ENCODE results near the gene PAFAH1B1. TPM values are rescaled to one million over a fixed set of nuclear protein-coding genes. Genes with fewer than 3 reads are reported as not detected.
A peak's percentile ranks its signal among the peaks of the same experiment; 100 is the strongest.

PAFAH1B1 gene
- total RNA-seq, 2 experiments from 2014 or later, result 164 to 173 TPM

DNA sequence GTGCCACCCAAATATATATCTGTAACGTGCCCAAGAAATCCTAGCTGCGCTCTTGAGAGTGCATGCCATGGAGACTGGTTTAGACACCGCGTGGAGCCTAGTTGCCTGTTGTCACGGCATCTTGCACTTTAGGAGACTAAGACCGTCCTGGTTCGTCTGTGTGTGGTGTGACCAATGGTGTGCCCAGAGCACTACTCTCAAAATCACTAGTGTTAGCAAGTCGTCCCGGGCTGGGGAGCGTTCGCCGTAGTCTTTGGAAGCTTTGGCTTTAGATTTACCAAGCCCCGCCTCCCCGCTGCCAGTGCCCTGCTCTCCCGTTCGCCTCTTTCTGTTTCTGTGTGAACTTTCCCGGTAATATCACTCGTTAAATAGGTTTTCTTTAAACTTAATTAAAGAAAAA, 91.1 kb downstream of the PAFAH1B1 start:
- CTCF ChIA-PET, result interaction anchor here (1.7 kb wide), 1 partner anchor 10 kb away, joined by 5 read pairs; no protein-coding TSS in a partner anchor
- Mint-ChIP-seq H3K9me3 (ENCODE audit: insufficient read depth) (no peaks in the 10 kb centered on the region), H3K27ac (peak overlapping the region; percentile 51), H3K4me3 (no peak overlapping the region), H3K36me3 (ENCODE audit: low read depth) (peaks cover 52% of the 10 kb centered on the region), H3K27me3 (ENCODE audit: low read depth) (no peaks in the 10 kb centered on the region), H3K4me1 (ENCODE audit: low read depth) (peaks cover 8% of the 10 kb centered on the region)
- no peak for DNase-seq
- POLR2A ChIA-PET, result interaction anchor here (0.6 kb wide), 1 partner anchor 10 kb away, joined by 3 read pairs; no protein-coding TSS in a partner anchor
- no peak for ATAC-seq

DNA sequence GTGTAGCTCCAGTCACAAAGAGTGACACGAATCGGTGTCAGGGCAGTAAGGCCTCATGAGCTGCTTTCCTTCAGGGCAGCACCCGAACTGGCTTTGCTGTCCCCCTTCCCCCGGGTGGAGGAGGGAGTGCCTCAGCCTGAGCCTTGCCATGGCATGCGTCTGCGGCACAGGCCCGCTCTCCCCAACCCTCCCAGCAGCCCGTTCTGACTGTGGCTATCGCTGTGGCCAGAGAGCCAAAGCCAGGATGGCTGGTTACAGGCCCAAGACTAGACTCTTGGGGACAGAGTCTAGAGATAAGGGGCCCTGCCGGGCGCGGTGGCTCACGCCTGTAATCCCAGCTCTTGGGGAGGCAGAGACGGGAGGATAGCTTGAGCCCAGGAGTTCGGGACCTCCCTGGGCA, 92.2 kb downstream of the PAFAH1B1 start:
- ChIA-PET POLR2A (no interaction called here), CTCF (interaction anchor here (1.2 to 1.9 kb wide), 3 partner anchors 10 to 303 kb away, joined by 4 to 5 read pairs (median 5); no protein-coding TSS in a partner anchor)
- Mint-ChIP-seq H3K27me3 (ENCODE audit: low read depth) (no peaks in the 10 kb centered on the region), H3K4me1 (ENCODE audit: low read depth) (peaks cover 8% of the 10 kb centered on the region), H3K27ac (no peak overlapping the region), H3K9me3 (ENCODE audit: insufficient read depth) (no peaks in the 10 kb centered on the region), H3K36me3 (ENCODE audit: low read depth) (peaks cover 44% of the 10 kb centered on the region), H3K4me3 (no peak overlapping the region)
- peak; percentile 17 for DNase-seq
- ATAC-seq, result peak; percentile 13

DNA sequence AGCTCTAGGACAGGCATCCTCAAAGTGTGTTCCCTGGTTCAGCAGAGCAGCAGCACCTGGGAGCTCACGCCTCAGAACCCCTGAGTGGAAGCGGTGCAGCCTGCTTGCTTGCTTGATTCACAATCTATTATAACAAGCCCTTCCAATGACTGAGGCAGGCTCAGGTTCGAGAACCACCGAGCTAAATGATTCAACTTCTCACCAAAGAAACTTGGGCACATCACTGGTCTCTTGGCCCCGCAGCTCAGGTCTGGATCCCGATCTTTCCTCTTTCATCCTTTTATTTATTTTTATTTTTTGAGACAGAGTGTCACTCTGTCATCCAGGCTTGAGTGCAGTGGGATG, 93.6 kb downstream of the PAFAH1B1 start:
- no peak overlapping the region for H3K4me3 Mint-ChIP-seq
- DNase-seq (no peak), ATAC-seq (no peak)
- peaks cover 8% of the 10 kb centered on the region for H3K4me1 Mint-ChIP-seq (ENCODE audit: low read depth)
- H3K9me3 Mint-ChIP-seq (ENCODE audit: insufficient read depth), result no peaks in the 10 kb centered on the region
- H3K27me3 Mint-ChIP-seq (ENCODE audit: low read depth), result no peaks in the 10 kb centered on the region
- ChIA-PET POLR2A (interaction anchor here (0.7 to 1.2 kb wide), 2 partner anchors 9 to 36 kb away, joined by 4 to 5 read pairs; no protein-coding TSS in a partner anchor), CTCF (interaction anchor here (1.2 to 1.9 kb wide), 3 partner anchors 11 to 305 kb away, joined by 4 to 5 read pairs (median 5); no protein-coding TSS in a partner anchor)
- H3K27ac Mint-ChIP-seq, result no peak overlapping the region
- H3K36me3 Mint-ChIP-seq (ENCODE audit: low read depth), result peaks cover 35% of the 10 kb centered on the region

DNA sequence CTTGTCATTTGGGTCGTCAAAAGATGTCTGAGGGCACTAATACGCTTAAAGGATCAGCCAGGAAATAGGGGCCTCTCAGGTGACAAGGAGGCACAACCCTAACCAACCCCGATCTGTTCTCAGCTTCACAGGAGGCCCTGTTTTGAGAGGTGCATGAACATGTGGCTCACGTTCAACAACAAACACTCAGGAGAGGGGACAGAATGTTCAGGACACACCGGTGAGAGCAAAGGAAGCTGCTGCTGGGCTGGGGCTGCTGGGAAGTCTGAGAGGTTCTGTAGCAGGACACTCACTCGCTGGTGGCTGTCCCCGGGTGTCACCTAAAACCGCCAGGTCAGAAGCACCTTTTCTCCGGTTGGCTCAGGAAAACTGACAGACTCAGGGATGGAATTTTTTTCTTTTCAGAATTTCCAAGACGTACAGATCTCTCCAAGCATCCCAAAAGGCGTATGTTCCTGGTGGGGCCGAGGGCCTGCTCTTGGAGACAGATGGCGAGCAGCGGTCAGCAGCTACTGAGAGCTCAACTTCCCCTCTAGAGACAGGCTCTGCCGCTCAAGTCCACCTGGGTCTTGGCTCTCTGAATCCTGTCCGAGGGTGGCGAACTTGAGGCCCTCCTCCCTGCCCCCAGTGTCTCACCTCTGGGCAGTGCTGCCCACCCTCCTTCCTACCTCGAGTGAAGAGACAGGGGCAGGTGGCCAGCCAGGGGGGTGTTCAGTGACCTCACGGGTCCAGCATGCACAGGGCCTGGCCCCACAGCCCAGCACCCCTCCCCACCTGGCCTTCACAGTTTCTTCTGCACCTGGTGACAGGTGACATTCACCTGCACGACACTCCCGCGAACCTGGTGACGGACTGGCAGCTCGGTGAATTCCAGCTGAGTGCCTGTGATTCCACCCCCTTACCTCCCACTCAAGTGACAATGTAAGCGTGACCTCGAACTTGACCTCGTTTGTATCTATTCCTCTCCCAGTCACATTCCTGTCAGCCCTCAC, 95.2 kb downstream of the PAFAH1B1 start:
- CTCF ChIA-PET, result interaction anchor here (1.5 kb wide), 1 partner anchor 306 kb away, joined by 4 read pairs; no protein-coding TSS in a partner anchor
- Mint-ChIP-seq H3K36me3 (ENCODE audit: low read depth) (peaks cover 24% of the 10 kb centered on the region), H3K27me3 (ENCODE audit: low read depth) (no peaks in the 10 kb centered on the region), H3K4me3 (no peak overlapping the region), H3K9me3 (ENCODE audit: insufficient read depth) (no peaks in the 10 kb centered on the region), H3K4me1 (ENCODE audit: low read depth) (peaks cover 8% of the 10 kb centered on the region), H3K27ac (peak overlapping the region; percentile 43)
- DNase-seq, result peak; percentile 19
- no peak for ATAC-seq
- POLR2A ChIA-PET, result no interaction called here

DNA sequence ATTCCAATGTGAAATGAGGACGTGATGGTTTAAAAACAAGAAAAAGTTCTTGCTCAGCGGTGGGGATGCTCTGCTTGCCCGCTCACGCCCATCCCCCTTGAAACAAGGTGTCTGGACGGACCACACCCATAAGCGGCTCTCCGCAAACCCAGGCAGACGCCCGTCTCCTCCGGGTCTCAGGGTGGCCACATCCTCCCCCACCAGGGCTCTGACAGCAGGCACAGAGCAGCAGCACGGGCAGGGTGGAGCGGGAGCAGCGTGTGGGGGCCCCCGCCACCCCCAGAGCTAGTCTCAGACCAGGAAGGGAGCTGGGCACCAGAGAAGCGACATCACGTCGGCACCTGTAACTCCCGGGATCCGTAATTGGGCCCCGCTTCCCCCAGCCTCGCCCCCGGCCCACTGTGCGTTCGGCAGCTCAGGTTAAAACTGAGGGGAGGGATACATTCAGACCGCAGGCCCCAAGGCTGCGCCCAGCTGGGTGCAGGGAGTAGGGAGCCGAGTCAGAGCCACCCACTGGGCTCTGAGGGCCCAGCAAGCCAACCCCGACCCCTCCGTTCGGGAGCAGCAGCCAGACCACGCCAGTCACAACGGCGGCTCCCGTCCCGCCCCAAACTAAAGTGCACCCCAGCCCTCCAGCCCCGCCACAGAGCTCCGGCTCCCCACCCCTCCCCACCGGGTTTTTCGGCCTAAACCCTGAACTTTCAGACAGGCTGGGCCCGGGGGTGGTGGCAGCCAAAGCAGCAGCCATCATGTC, 96.1 kb downstream of the PAFAH1B1 start:
- Mint-ChIP-seq H3K36me3 (ENCODE audit: low read depth) (peaks cover 19% of the 10 kb centered on the region), H3K4me1 (ENCODE audit: low read depth) (peaks cover 8% of the 10 kb centered on the region), H3K27me3 (ENCODE audit: low read depth) (no peaks in the 10 kb centered on the region), H3K9me3 (ENCODE audit: insufficient read depth) (no peaks in the 10 kb centered on the region), H3K27ac (peak overlapping the region; percentile 25), H3K4me3 (no peak overlapping the region)
- POLR2A ChIA-PET, result no interaction called here
- DNase-seq (peak; percentile 43), ATAC-seq (peak; percentile 25)
- CTCF ChIA-PET, result interaction anchor here (1.5 kb wide), 1 partner anchor 307 kb away, joined by 4 read pairs; no protein-coding TSS in a partner anchor

DNA sequence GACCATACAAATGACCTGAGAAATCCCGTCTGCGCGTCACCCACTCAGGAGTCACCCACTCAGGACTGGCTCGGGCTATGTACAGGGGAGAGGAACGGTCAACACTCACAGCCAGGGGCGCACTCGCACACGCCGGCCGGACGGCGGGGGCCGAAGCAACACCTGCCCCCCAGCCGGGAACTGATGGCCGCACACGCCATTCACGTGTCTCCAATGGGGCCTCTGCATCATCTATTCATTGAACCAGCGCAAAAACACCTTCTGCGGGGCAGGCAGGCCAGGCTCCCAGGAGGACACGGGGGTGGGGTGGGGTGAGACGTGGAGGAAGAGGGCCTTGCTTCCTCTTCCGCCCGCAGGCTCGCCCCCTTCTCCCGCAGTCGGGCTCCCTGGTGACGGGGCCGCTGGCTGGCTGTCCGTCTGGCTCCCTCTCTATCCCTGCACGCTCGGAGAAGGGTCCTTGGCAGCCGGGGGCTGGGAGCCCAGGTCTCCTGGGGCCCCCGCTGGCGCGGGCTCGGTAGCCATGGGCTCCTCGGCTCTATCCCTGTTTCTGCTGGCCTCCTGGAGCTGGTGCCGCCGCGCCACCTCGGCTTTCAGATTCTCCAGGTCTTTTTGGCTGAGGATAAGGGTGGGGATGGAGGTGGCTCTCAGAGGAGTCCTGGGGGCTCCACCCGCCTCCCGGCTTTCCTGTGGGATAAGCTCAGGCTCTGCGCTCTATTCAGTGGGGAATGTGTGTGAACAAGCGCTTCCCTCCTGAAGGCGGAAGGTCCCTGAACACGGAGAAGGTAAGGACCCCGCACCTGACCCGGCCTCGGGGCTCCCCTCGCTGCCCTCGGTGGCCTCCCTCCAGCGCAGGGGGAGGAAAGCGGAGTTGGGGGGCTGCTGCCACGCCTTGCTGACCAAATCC, 97.0 kb downstream of the PAFAH1B1 start:
- H3K9me3 Mint-ChIP-seq (ENCODE audit: insufficient read depth), result no peaks in the 10 kb centered on the region
- H3K27ac Mint-ChIP-seq, result no peak overlapping the region
- ChIA-PET CTCF (no interaction called here), POLR2A (no interaction called here)
- H3K27me3 Mint-ChIP-seq (ENCODE audit: low read depth), result no peaks in the 10 kb centered on the region
- H3K4me1 Mint-ChIP-seq (ENCODE audit: low read depth), result peaks cover 8% of the 10 kb centered on the region
- no peak overlapping the region for H3K4me3 Mint-ChIP-seq
- DNase-seq (no peak), ATAC-seq (no peak)
- H3K36me3 Mint-ChIP-seq (ENCODE audit: low read depth), result peaks cover 19% of the 10 kb centered on the region

DNA sequence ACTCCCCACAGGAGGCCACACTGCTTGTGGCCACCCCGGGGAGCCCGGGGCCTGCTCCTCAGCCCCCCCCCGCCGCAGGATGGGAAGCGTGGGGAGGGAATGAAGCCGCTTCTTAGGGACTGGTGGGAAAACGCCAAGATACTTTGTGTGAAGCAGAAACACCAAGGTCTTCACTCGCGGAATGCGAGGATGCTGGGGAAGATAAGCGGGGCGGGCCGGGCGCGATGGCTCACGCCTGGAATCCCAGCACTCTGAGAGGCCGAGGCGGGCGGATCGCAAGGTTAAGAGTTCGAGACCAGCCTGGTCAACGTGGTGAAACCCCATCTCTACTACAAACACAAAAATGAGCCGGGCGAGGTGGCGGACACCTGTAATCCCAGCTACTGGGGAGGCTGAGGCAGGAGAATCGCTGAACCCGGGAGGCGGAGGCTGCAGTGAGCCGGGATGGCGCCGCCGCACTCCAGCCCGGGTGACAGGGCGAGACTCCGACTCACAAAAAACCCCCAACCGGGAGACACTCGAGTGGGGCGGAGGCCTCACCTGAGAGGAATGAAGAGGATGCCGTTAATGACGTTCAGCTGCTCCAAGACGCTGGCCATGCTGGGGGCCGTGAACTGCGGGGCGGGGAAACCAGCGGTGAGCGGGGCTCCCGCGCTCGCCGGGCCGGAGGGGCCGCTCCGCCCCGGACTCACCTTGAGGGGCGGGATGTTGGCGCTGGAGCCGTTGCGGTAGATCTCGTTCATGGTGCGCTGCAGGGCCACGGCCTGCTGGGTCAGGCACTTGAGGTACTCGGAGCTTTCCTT, 97.8 kb downstream of the PAFAH1B1 start:
- CTCF ChIA-PET, result no interaction called here
- Mint-ChIP-seq H3K4me3 (no peak overlapping the region), H3K27me3 (ENCODE audit: low read depth) (no peaks in the 10 kb centered on the region), H3K27ac (no peak overlapping the region), H3K4me1 (ENCODE audit: low read depth) (peaks cover 8% of the 10 kb centered on the region), H3K9me3 (ENCODE audit: insufficient read depth) (no peaks in the 10 kb centered on the region), H3K36me3 (ENCODE audit: low read depth) (peaks cover 19% of the 10 kb centered on the region)
- POLR2A ChIA-PET, result no interaction called here
- DNase-seq, result no peak
- no peak for ATAC-seq

DNA sequence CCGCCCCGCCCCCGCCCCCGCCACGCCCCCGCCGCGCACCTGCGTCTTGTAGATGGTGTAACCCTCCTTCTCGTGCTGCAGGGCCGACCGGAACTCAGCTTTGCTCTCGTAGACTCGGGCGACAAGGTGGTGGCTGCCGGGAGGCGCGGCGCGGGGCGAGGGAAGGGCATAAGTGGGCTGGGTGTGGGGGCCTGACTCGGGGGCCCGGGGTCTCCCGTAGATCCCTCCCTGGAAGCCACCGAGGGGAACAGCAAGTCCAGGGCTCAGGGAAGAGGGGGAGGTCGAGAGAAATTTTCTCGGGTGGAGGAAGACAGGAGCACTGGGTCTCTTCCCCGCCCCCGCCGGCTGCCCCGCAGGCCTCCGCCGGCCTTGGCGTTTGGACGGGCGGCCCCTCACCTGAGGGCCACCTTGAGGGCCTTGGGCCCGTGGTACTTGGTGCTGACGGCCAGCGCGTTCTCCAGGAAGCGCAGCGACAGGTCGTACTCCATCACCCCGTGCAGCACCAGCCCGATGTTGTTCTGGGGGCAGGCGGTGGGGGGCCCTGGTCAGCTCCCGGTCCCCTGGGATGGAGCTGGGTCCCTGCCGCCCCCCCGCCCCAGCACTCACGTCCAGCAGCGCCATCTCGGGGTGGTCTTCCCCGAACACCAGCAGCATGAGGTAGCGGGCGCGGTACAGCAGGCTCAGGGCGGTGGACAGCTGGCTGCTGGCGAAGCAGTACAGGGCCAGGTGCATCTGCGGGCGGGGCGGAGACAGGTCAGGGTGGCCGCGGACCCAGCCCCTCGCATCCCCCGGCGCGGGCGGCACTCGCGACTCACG, 98.7 kb downstream of the PAFAH1B1 start:
- Mint-ChIP-seq H3K9me3 (ENCODE audit: insufficient read depth) (no peaks in the 10 kb centered on the region), H3K36me3 (ENCODE audit: low read depth) (peaks cover 22% of the 10 kb centered on the region), H3K27ac (no peak overlapping the region), H3K4me3 (no peak overlapping the region), H3K27me3 (ENCODE audit: low read depth) (no peaks in the 10 kb centered on the region), H3K4me1 (ENCODE audit: low read depth) (peaks cover 8% of the 10 kb centered on the region)
- ATAC-seq (no peak), DNase-seq (no peak)
- ChIA-PET POLR2A (no interaction called here), CTCF (no interaction called here)

DNA sequence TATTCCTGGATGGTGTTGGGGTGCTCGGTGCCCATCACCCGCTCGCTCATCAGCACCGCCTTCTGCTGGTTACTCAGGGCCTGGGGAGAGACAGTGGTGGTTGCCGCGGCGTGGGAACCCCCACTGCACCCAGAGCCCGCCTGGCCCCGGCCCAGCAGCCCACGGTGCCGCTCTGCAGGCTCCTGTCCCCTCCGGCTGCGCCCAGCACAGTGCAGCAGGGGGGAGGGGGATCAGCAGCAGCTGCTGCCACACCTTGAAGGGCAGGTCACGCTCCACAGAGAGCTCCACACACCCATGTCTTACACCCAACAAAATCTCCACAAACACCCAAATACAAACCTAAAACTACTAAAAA, 99.3 kb downstream of the PAFAH1B1 start:
- Mint-ChIP-seq H3K36me3 (ENCODE audit: low read depth) (peaks cover 22% of the 10 kb centered on the region), H3K4me3 (no peak overlapping the region), H3K4me1 (ENCODE audit: low read depth) (peaks cover 8% of the 10 kb centered on the region), H3K27ac (no peak overlapping the region), H3K9me3 (ENCODE audit: insufficient read depth) (no peaks in the 10 kb centered on the region), H3K27me3 (ENCODE audit: low read depth) (no peaks in the 10 kb centered on the region)
- POLR2A ChIA-PET, result no interaction called here
- CTCF ChIA-PET, result no interaction called here
- DNase-seq, result no peak
- ATAC-seq, result no peak

DNA sequence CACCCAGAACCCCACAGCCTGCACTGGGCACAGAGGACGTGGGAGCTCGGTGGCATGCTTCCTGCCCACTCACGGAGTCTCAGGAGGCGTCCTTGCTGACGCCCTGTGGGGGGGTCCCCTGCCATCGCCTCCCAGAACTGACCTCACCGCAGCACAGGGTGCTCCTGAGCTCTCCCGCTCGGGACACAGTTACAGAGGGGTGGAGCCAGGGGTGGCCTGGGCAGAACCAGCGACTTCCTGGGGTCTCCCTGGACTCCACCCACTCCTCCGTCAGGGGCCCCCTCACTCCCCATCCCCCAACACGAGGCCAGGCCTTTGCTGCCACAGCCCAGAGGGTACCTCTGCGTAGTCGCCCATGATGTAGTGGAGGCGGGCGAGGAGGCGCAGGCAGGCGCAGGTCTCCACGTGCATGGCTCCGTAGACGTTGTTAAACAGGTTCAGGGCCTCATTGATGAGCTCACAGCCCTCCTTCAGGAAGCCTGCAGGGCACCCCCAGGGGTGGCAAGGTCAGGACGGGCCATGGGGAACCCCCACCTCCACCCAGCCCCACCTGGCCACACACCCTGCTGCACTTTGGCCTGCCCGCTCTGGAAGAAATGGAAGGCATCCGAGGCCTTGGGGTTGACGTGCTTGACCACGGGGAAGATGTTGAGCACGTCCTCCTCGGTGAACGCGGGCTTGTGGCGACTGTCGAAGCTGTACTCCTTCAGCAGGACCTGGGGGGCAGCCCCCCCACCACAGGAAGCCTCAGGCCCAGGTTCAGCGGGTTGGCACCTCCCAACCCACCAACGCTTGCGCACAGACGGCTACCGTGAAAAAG, 100.3 kb downstream of the PAFAH1B1 start:
- CTCF ChIA-PET, result no interaction called here
- Mint-ChIP-seq H3K27me3 (ENCODE audit: low read depth) (no peaks in the 10 kb centered on the region), H3K4me1 (ENCODE audit: low read depth) (peaks cover 5% of the 10 kb centered on the region), H3K4me3 (no peak overlapping the region), H3K36me3 (ENCODE audit: low read depth) (peaks cover 21% of the 10 kb centered on the region), H3K9me3 (ENCODE audit: insufficient read depth) (no peaks in the 10 kb centered on the region), H3K27ac (no peak overlapping the region)
- DNase-seq (no peak), ATAC-seq (no peak)
- POLR2A ChIA-PET, result no interaction called here

Data from activated CD8-positive, alpha-beta T cell treated with anti-CD3 and anti-CD28 coated beads, Interleukin-2, amount 10 ng/mL, durations not matched to agents 7 days and 5 days (primary cell).